GM18508 (cell line): ENCODE measurements around the gene SMIM35.
A peak's percentile ranks its signal among the peaks of the same experiment; 100 is the strongest.

Experiments used
- ATAC-seq: cut with Tn5 transposase; IDR thresholded peaks from one replicate; pipeline ENCODE4 v1.9.1; 2021; ENCODE audit warnings: moderate number of reproducible peaks; ENCODE audit not compliant: insufficient read depth, unreplicated experiment

The SMIM35 gene

DNA sequence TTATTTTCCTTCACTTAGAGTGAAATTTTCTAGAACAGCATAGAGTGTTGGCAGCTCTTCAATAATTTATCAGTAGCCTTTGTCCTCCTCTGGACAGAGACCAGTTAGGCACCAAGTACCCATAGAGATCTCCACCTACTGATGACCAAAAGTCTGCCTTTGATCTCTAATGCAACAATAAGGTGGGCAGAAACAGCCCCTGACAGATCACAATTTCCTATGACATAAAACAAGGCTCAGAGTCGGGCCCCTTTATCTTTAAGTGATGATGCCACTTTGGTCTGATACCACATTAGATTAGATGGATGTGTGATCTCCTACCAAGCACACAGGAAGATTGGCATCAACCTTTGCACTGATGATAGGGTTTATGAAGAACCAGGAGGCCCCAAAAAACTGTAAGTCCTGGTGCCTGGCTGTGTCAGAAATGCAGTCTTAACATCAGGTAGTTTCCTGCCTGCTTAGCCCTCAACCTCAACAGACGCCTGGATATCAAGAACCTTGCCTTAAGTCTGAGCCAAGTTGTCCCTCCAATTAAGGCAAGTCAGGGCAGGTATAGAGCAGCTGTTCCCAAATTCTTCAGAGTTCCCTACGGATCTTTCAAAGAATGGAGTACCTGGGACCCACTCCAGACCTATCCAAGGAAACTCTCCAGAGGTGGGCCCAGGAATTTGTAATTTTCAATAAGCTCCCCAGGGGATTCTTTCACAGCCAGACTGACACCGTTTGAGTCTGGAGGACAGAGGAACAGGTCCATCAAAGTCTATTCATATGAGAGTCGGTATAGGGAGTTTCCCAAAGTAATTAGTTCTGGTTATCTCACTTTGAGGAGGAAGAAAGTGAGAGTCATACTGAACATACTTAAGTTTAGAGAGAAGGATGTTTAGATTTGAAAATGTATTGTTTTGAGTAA lies 40.5 kb downstream of the SMIM35 start:
- ATAC-seq = no peak

- no peak for ATAC-seq
Observed at GRCh38 chr11:118045191-118045590, 41.6 kb downstream of the SMIM35 start.

DNA sequence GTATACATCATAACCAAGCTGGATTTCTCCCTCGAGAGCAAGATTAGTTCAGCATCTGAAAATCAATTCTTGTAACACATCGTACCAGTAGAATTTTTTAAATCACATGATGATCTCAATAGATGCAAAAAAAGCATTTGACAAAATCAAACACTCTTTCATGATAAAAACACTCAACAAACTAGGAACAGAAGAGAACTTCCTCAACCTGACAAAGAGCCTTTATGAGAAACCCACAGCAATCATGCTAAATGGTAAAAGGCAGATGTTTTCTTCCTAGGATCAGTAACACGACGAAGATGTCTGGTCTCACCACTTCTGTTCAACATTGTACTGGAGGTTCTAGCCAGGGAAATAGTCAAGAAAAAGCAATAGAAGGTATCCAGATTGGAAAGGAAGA lies 44.0 kb downstream of the SMIM35 start:
- ATAC-seq = no peak

GRCh38 chr11:118042141-118042540 lies 44.6 kb downstream of the SMIM35 start:
- ATAC-seq = no peak

- no peak for ATAC-seq
Observed at GRCh38 chr11:118033443-118033842, 53.3 kb downstream of the SMIM35 start.

- ATAC-seq = no peak
Observed at GRCh38 chr11:118028626-118029025, 58.1 kb downstream of the SMIM35 start.

GRCh38 chr11:118027694-118028093 lies 59.1 kb downstream of the SMIM35 start:
- no peak for ATAC-seq

DNA sequence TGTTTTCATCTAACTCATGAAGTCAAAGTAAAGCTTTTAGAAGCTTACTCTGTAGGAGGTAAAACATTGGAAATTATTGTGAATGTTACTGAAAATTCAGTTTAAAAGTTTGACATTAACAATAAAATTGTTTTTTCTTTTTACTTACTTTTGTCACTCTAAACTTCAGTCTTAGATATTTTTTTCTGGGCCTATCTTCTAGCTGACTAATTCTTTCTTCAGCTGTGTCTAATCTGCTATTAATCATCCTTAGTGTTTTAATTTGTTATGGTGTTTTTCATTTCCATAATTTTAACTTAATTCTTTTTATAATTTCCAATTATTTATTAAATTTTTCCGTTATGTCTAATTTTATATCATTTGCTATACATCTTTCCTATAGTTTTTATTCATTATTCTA lies 65.6 kb downstream of the SMIM35 start:
- no peak for ATAC-seq

DNA sequence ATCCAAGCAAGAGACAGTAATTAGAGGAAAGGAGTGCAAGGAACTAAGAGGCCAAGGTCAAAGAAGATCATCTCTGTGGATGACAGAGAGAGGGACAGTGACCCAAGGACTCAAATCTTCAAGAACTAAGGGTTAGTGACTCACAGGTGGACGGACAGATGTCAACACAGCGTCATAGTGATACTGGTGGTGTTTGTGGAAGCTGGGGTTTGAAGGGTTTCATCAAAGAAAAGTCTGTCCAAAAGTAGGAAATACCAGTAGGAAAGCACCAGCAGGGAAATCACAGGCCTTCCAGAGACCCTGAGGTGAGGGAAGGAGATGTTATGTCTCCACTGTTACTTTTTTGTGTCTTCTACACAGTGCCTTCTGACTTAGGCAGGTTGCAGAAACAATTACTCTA lies 68.4 kb downstream of the SMIM35 start:
- ATAC-seq = no peak

DNA sequence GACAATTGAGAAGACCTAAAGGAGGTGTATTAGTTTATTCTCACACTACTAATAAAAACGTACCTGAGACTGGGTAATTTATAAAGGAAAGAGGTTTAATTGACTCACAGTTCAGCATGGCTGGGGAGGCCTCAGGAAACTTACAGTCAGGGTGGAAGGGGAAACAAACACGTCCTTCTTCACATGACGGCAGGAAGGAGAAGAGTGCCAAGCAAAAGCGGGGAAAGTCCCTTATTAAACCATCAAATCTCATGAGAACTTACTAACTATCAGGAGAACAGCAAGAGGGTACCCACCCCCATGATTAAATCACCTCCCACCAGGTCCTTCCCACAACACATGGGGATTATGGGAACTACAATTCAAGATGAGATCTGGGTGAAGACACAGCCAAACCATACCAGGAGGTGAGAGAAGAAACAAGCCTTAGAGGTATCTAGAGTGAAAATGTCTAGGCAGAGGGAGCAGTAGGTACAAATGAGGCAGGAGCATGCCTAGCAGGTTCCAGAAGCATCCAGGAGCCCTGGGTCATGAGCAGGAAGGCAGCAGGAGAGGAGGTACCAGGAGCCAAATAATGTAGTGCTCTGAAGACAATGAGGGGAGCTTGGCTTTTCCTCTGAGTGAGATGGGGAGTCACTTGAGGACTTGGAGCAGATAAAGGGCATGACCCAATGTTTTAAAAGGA lies 69.0 kb downstream of the SMIM35 start:
- ATAC-seq = no peak

DNA sequence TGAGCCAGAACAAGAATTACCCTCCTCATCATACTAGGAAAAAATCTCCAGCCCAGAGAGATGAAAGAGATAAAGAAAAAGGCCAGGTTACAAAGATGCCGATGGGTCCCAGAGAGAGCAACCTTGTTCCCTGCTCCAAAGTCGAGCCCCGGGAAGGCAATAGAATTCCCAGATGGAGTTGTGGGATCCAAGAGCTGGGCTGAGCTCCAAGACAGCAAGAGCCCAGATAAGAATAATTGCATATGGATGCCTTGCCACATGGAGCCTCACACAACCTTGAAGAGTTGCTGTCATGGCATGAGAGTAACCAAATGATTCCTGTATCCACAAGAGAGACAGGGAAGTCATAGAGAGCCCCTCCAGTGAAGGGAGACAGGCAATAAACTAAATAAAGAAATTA lies 69.7 kb downstream of the SMIM35 start:
- no peak for ATAC-seq

DNA sequence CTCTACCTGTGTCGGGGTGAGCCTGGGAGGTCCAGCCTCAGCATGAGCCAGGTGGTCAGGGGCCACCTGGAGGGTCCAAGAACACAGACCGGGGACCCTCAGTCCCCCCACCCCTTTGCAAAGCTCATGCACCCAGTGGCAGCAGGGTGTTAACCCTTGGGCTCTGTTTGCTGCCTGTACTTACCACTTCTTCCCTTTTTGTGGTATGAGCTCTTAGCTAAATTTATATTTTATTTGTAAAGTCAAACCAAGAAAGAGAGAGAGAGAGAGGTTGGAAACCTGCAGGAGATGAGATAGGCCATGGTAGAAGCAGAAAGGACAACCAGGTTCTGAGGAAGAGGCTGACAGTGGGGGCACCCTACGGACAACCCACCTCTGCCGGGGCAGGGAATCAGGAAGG lies 70.7 kb downstream of the SMIM35 start:
- no peak for ATAC-seq

- ATAC-seq = no peak
Observed at GRCh38 chr11:118015385-118015841, 71.3 kb downstream of the SMIM35 start.

DNA sequence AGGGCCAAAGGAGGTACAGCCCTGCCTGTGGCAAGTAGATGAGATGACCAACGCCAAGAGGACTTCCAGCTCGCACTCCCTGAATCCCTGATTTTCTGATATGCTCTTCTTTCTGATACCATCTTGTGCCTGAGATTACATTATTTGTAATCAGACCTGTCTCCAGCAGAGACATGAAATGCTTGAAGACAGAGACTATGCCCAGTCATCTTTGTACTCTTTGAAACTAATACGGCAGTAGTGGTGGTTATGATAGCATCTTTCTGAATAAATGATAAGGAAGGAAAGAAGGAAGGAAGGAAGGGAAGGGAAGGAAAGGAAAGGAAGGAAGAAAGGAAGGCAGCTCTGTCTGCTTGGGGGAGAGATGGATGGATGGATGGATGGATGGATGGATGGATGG lies 72.7 kb downstream of the SMIM35 start:
- no peak for ATAC-seq

- no peak for ATAC-seq
Observed at GRCh38 chr11:118012083-118012669, 74.6 kb downstream of the SMIM35 start.

- ATAC-seq = peak; percentile 52
Observed at GRCh38 chr11:118010738-118011461, 75.9 kb downstream of the SMIM35 start.

GRCh38 chr11:118009864-118010737 lies 76.7 kb downstream of the SMIM35 start:
- no peak for ATAC-seq

GRCh38 chr11:118008271-118008911 lies 78.4 kb downstream of the SMIM35 start:
- no peak for ATAC-seq
